HepG2 (cell line): Measurements from ENCODE around the gene ABCB6.

Experiments
- CHD2 ChIP-seq: IDR thresholded peaks from 2 replicates; pipeline ENCODE4 v1.6.1; 2011; ENCODE audit warnings: low read depth, low read length, improper control_type of control experiment
- CTCF ChIP-seq: sonication (generic); formaldehyde crosslinking; IDR thresholded peaks from 2 replicates; pipeline ENCODE4 v1.5.0; 2020; ENCODE audit warnings: mild to moderate bottlenecking, missing genetic modification reagents, moderate library complexity
- EZH2 ChIP-seq: conservative IDR thresholded peaks from 2 replicates; pipeline ENCODE4 v1.6.1; 2012; ENCODE audit warnings: mild to moderate bottlenecking, low read depth, low read length, moderate library complexity
- HINFP ChIP-seq: sonication (generic); formaldehyde crosslinking; IDR thresholded peaks from 2 replicates; pipeline ENCODE4 v1.4.0; 2020; ENCODE audit warnings: low read depth, mild to moderate bottlenecking, missing genetic modification reagents
- KLF13 ChIP-seq: sonication (generic); formaldehyde crosslinking; IDR thresholded peaks from 2 replicates; pipeline ENCODE4 v1.4.0; 2020; ENCODE audit warnings: mild to moderate bottlenecking, missing genetic modification reagents
- MAX ChIP-seq: IDR thresholded peaks from 2 replicates; pipeline ENCODE4 v1.6.1; 2012; ENCODE audit warnings: inconsistent platforms
- MYC ChIP-seq: sonication (generic); formaldehyde crosslinking; IDR thresholded peaks from 2 replicates; pipeline ENCODE4 v1.9.0; 2021; ENCODE audit warnings: missing genetic modification reagents, borderline replicate concordance
- POLR2AphosphoS5 ChIP-seq: IDR thresholded peaks from 2 replicates; pipeline ENCODE4 v1.6.1; 2012; ENCODE audit warnings: low read depth, low read length
- SETDB1 ChIP-seq: sonication (generic); formaldehyde crosslinking; IDR thresholded peaks from 2 replicates; pipeline ENCODE4 v1.5.1; 2020; ENCODE audit warnings: missing genetic modification reagents, mild to moderate bottlenecking, borderline replicate concordance
- SRY ChIP-seq: sonication (generic); formaldehyde crosslinking; IDR thresholded peaks from 2 replicates; pipeline ENCODE4 v1.8.0; 2022; ENCODE audit warnings: mild to moderate bottlenecking, missing genetic modification reagents
- XBP1 ChIP-seq: sonication (generic); formaldehyde crosslinking; IDR thresholded peaks from 2 replicates; pipeline ENCODE4 v1.5.0; 2020; ENCODE audit warnings: missing genetic modification reagents
- YY1 ChIP-seq: IDR thresholded peaks from 2 replicates; pipeline ENCODE4 v1.6.1; 2011; ENCODE audit warnings: low read length, low read depth, moderate library complexity, mild to moderate bottlenecking; ENCODE audit not compliant: insufficient read depth, insufficient replicate concordance
- ZNF256 ChIP-seq: sonication (generic); formaldehyde crosslinking; conservative IDR thresholded peaks from 2 replicates; pipeline ENCODE4 v1.4.0; 2020; ENCODE audit warnings: missing genetic modification reagents

DNA sequence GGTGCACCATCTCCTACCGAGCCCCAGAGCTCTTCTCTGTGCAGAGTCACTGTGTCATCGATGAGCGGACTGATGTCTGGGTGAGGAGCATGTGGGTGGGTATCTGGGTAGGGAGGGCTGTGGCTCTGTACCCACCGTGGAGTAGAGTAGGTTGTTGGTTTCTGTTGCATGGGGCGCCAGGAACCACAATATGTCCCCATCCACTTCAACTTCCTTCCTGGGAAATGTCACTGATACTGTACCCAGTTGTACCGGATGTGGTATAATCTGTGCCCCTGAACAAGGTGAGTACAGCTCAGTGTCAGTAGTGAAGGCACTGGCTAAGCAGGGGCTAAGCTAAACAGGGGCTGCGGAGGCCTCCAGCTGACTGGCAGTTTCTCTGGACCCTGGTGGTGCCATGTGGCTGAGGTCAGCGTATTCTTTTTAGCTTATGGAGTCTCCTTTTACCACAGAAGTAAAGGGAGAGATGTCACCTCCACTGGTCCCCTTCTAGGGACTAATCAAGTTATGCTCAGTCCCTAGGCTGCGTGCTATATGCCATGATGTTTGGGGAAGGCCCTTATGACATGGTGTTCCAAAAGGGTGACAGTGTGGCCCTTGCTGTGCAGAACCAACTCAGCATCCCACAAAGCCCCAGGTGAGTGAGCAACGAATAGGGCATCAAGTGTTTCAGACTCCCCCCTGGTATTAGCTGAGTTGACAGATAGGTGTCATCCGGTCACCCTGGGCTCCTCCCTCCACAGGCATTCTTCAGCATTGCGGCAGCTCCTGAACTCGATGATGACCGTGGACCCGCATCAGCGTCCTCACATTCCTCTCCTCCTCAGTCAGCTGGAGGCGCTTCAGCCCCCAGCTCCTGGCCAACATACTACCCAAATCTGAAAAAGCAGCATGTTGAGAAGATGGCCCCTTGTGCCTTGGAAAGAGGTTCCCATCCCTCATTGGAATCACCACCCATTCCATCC, 29.2 kb upstream of the ABCB6 start:
- no peak for TF ChIP-seq POLR2AphosphoS5
- TF ChIP-seq ZNF256 (CRISPR knock-in tag): no peak
- no peak for TF ChIP-seq HINFP (CRISPR knock-in tag)
- no peak for TF ChIP-seq YY1
- no peak for TF ChIP-seq KLF13 (CRISPR knock-in tag)
- no peak for TF ChIP-seq EZH2
- TF ChIP-seq SETDB1: no peak
- TF ChIP-seq SRY (CRISPR knock-in tag): no peak
- TF ChIP-seq MAX: no peak
- 0 out of 2 replicates have a peak, but pooled peaks have one; percentile 9 for TF ChIP-seq CTCF (CRISPR knock-in tag)
- no peak for TF ChIP-seq XBP1 (CRISPR knock-in tag)
- no peak for TF ChIP-seq MYC
- no peak for TF ChIP-seq CHD2
